Measurements from ENCODE around the gene CERKL.

The CERKL gene

DNA sequence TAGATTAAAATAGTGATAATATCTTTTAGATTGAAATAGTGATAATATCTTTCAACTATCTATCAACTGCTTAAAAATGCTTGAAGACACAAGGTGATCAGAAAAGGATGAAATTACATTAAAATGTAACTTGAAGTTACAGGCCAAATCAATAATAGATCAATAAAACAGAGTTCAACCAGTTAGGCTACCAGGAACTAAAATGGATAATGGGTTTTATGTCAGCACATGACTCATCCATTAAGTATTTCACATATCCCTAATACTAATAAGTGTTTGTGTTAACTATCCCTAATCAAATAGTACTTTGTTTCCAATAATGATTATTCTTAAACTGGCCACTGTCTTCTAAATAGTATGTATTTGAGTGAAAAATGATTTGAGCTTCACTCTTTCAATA lies 33.7 kb downstream of the CERKL start:
- no peak for DNase-seq

GRCh38 chr2:181621779-181622490 lies 35.0 kb downstream of the CERKL start:
- peak; percentile 83 for DNase-seq

DNA sequence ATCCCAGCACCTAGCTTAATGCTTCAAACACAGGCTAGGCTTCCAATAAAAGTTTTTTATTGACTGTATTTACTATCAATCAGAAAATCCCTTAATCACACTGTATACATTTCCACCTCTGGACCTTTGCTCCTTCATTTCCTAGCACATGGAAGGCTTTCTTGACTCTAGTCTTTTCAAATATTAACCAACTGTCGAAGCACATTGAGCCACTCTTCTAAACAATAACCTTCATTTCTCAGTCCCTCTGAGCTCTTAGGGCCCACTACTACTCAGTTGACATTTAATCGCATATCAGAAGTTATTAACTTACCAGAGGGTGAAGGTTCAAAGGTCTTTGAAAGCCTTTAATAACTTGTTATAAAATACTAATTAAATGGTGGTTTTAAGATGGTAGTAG lies 37.4 kb downstream of the CERKL start:
- no peak for DNase-seq

- no peak for DNase-seq
These were observed 40.2 kb downstream of the CERKL start for GRCh38 chr2:181616715-181617114.

DNA sequence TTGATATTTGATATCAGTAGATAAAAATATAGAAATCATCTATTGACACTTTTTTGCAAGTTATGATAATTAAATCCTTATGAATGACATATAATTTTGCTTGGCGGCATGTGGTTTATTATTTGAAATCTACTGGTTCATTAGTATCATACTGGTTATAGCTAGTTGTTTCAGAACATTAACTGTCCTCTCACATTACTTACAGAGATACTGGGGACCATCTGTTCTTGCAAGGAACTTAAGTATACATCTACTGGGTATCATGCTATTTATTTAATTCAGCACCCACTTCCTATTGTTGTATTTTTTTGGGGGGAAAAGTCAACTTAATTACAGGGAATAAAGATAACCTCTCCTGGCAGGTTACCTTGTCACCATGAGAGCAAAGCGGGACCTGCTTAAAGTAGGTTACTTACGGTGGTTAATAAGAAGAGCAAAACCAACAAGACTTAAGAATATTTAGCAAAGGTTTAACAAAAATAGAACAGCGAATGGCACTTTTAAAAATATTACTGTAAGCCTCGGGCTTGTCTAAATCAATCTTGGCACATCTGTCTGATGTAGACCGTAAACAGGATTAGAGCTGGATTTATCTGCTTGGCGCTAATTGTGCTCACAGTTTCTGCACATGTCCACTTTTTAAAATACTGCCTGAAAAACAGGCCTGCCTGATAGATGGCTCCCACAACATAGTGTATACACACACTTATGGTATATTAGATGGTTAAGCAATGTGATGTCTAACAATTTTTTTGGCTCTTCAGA lies 41.8 kb downstream of the CERKL start:
- DNase-seq: peak; percentile 94

- peak; percentile 73 for DNase-seq
These were observed 43.7 kb downstream of the CERKL start for GRCh38 chr2:181613241-181613640.

DNA sequence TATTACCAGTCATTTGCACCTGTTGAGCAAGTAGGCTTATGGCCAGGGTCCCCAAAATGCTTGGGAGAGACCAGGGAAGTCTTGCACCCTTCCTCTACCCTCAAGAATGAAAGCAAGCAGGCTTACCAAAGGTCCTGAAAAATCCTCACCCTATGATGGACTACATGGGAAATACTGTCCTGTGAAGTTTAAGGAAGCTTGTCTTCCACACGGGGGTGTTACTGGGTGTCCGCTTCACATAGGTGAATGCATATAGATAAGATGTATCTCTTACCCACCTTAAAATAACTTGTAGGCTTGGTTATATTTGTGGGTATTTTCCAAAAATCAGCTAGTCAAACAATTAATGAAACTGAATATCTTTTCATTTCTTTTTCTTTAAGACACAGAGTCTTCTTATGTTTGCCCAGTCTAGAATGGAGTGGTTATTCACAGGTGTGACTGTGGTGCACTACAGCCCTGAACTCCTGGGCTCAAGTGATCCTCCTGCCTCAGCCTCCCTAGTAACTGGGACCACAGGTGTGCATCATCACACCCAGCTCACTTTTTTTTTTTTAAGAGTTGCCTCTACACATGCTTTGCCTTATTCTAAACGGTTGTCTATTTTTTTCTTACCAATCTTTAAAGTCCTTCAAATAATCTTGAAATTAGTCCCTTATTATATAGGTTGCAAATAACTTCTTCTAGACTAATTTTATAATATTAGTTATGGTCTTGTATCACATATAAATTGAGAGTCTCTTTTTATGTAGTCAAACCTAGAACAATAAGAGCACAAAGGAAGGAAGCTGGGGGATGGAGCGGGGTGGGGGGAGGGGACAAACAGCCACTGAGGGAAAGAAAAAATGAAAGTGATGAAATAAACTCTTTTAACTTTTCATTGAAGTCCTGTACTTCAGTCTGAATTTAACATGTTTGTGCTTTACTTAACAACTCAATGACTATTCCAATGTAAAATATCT lies 49.0 kb downstream of the CERKL start:
- DNase-seq: no peak

DNA sequence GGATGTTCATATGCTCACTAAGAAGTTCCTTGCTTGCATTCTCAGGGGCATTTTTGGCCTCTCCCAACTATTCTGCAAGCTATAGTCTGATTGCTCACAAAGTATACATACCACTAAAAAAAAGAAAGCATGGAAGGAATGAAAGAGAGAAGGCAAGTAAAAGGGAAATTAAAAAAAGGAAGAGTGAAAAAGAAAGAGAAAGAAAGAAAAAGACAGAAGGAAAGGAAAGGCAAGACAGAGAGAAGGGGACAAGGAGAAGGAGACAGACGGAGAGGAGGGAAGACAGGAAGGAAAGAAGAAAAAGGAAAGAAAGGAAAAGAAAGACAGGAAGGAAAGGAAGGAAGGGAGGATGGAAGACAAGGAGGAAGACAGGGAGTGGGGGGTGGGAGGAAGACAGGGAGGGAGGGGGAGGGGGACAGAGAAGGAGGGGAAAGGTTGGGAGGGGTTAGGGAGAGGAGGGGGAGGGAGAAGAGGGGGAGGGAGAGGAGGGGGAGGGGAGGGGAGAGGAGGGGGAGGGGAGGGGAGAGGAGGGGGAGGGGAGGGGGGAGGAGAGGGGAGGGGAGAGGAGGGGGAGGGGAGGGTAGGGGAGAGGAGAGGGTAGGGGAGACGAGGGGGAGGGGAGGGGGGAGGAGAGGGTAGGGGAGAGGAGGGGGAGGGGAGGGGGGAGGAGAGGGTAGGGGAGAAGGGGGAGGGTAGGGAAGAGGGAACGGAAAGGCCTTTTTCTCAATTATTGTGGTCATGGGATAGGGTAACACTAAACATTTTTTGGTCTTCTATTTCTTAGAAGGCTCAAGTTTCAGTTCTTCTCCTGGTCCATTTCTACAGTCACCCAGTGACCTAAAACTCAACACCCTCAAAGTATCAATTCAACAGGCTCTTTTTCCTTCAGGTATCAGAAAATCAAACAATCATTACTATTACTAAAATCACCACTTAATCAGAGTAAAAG lies 50.7 kb downstream of the CERKL start:
- no peak for DNase-seq

DNA sequence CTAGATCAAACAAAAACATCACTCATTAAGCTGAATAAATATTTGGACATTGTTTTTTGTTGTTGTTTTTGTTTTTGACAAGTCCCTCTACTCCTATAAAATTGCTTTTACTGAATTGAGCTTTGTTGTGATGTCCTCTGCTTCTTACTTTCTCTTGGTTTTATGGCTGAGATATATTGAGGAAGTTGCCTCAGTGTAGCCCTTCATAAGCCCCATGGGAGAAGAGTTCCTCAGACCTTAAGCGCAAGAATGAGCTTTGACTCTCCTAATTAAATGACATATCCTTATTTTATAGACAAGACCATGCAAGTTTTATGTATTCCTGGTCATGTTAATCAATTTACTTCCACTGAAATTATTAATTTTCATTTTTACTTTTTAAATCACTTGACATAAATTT lies 54.9 kb downstream of the CERKL start:
- no peak for DNase-seq

- DNase-seq: peak; percentile 66
These were observed 60.3 kb downstream of the CERKL start for GRCh38 chr2:181596556-181596955.

DNA sequence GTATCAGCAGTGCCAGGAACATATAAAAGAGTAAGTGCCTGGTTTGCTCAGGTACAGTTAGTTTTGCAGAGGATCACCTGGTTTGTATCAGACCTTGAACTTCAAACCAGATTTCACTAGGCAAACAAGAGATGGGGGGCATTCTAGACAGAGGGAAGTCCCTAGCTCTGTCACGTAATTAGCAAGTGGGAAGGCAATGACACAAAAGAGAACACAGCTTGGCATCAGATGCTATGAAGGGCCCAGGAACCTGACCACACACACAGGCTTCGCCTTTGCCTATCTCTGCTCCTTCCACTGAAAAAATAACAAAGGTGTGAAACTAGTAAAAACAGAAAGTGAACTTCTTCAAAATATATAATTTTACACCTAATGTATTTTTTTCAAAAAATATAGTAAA lies 62.6 kb downstream of the CERKL start:
- peak; percentile 62 for DNase-seq

DNA sequence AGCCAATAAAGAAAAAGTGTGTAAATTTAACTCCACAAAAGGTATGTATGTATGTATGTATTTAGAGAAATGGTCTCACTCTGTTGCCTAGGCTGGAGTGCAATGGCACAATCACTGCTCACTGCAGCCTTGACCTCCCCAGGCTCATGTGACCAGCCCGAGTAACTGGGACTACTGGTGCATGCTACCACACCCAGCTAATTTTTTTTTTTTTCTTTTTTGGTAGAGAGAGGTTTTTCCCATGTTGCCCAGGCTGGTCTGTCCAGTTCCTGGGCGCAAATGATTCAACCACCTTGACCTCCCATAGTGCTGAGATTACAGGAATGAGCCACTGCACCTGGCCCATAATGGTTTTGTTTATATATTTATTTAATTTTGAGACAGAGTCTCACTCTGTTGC lies 67.1 kb downstream of the CERKL start:
- DNase-seq: no peak

DNA sequence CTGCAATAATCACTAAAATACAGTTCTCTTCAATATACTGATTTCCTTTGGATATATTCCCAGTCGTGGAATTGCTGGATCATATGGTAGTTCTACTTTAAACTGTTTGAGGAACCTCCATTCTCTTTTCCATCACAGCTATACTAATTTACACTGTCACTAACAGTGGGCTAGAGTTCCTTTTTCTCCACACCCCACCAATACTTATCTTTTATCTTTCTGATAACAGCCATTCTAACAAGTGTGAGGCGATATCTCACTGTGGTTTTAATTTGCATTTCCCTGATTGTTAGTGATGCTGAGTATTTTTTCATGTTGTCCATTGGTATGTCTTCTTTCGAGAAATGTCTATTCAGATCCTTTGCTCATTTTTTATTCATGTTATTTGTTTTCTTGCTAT lies 68.4 kb downstream of the CERKL start:
- no peak for DNase-seq

DNA sequence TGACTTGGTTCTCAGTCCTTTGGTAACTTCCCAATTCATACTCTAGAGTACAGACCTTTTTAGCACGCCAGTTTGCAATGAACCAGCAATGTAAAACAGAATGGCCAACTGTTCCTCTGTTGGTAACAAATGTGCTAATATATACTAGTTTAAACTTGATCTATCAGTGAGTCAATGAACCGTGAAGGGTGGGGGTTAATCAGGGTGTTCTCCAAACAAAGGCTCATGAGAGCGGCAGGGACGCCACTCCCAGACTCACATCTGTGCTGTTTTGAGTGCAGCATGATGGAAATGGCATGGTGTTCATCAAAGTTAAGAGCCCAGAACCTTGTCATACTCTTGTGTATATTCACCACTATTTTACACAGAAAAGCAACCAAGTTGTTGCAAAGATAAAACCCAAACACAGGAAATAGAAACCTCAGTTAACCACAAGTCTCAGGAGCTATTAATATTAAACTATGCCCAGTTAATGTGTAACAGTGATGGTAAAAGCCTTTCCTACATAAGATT lies 70.3 kb downstream of the CERKL start:
- peak; percentile 98 for DNase-seq

DNA sequence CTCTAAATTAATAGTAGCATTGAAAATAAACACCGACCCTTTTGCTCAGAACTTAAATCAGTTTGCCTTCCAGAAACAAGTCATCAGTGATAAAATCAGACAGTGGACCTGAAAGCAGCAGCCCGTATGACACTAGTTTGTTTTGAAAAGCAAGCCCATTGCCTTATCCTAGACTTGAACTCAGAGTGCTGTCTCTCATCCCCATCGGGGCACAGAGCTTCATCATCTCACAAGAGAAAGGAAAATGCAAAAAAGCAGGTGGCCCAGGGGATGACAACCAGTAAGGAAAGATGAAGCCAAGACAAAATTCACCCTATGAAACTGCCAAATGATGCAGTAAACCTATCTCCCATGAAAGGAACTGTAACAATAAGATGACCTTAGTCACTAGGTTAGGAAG lies 71.2 kb downstream of the CERKL start:
- DNase-seq: peak; percentile 80

DNA sequence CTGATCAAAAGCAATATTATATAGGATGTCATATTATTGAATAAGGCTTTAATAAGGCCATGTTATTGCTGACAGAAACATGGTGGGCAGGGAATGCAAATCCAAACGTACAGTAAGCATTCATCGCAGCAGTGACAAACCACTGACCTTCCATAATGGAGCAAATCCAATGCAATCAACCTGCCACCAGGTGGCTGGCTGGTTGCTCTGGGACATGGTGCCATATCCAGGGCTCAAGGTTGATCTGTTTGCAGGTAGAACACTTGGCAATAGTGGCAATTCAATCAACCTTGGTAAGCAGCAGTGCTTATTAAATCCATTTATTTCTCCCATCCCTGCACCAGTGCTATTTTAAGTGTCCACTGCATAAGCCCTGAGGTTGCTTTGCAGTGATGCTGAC lies 75.4 kb downstream of the CERKL start:
- peak; percentile 46 for DNase-seq

DNA sequence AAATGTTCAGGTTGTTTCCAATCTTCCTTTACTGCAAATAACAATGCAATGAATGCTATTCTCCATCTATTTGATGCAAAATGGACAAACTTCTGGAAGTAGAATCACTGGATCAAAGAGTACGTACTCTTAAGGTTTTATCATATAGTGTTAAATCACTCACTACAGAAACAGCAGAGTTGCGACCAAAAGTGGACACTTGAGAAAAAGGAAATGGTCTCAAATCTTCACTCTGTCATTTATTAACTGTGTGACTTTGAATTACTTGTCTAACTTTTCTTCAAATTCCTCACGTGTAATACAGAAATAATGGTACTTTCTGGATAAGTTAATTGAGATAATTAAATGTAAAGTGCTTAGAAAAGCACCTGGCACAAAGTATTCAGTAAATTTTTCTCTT lies 78.1 kb downstream of the CERKL start:
- DNase-seq: no peak

- no peak for DNase-seq
These were observed 80.5 kb downstream of the CERKL start for GRCh38 chr2:181576431-181576830.

DNA sequence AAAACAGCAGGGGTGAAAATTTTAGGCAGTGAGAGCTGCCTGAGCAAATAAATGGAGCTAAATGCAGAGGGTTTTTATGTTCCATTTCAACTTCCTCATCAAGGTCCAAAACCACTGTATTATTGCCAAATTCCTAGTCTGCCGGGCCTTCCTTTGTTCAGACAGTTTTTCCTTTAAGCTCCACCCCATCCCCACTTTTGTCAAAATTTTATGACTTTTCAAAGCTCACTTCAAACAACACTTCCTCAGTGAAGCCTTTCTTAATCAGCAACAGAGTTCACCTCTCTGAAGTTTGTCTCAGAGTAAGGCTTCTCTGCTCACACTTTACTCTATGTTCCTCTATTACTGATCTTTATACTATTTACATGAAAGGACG lies 81.3 kb downstream of the CERKL start:
- DNase-seq: peak; percentile 82

DNA sequence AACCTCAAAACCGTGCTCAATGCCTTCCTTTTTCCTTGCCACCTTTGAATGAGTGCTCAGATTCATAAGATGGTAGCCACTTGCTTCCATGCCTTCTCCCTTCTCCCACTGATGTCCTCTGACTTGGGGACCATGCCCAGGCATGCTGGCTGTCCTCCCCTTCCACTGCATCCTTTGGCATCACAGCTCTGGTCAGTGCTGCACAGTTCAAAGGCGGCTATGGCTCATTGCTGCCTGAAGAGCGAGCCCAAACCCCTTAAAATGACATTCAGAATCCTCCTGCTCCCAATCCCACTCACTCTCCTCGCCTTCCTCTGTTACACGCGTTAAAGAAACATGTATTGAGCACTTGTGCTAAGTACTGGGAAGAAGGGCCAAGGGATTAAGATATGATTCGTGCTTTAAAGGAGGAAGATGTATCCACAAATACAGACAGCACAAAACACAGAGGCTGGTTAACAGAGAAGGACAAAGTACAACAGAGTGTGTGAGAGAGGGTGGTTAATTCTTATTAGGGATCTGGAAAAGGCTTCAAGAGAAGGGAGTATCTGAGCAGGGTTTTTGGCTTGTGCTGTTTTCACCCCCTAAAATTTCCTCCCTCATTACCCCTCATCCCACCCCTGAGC lies 81.8 kb downstream of the CERKL start:
- peak; percentile 73 for DNase-seq

- peak; percentile 96 for DNase-seq
These were observed 82.6 kb downstream of the CERKL start for GRCh38 chr2:181574321-181574720.
